GM21576 (cell line): ENCODE results near the gene MRPS27.

ENCODE experiments used
- ATAC-seq: cut with Tn5 transposase; IDR thresholded peaks from one replicate; pipeline ENCODE4 v1.9.1; 2021; ENCODE audit warnings: mild to moderate bottlenecking, moderate library complexity; ENCODE audit not compliant: unreplicated experiment

MRPS27 gene

GRCh38 chr5:72319976-72320752 is at the start of gene MRPS27, which contains the start of gene PTCD2:
Gene MRPS27, minus strand, starts transcription at chr5:72320240. Its CDS starts 19 bp downstream, at chr5:72320221.
Gene PTCD2, plus strand, starts transcription at chr5:72320373. Its CDS starts 10 bp downstream, at chr5:72320383.
- ATAC-seq = peak; percentile 99

GRCh38 chr5:72369711-72370110 is 49.7 kb upstream of the MRPS27 start:
- ATAC-seq = no peak

GRCh38 chr5:72369301-72369700 is 49.3 kb upstream of the MRPS27 start:
- ATAC-seq = no peak

- ATAC-seq = no peak
Observed at GRCh38 chr5:72368271-72368670, 48.2 kb upstream of the MRPS27 start.

- peak; percentile 85 for ATAC-seq
Observed at GRCh38 chr5:72366324-72366976, 46.4 kb upstream of the MRPS27 start.

DNA sequence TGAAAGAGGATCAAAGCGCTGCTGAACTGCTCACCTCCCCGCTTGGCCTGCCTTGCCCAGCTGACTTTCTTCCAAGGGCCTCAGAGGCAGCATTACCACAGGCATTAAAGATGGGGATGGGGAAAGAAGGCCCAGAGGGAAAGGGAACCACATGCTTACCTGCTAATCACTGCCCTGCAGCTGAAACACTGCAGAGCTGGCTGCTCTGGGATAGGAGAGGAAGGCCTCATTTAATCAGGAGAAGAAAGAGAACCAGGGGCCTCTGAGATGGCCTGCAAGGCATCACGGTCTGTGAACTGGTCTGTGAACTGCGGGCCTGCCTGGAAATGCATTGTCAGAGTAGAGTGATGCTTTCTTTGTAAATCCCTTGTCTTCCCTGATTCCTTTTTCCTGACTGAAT is 44.9 kb upstream of the MRPS27 start:
- no peak for ATAC-seq

DNA sequence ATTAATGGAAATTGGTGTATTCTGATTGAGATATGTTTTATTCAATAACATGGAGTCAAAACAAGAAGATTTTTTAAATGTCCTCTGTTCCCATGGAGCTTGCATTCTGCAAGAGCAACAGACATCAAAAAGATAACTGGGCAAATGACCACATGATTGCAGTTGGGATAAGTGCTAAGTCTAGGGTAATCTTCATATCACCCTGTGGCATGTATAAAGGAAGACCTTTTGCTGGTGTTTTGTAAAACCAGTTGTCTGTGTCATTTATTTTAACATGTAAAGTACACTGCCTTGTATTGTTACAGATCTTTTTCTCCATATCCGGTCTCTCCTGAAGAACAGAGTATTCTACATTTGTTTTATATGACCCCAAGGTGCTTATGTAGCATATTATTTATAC is 44.1 kb upstream of the MRPS27 start:
- no peak for ATAC-seq

GRCh38 chr5:72363166-72363802 is 43.2 kb upstream of the MRPS27 start:
- ATAC-seq = no peak

DNA sequence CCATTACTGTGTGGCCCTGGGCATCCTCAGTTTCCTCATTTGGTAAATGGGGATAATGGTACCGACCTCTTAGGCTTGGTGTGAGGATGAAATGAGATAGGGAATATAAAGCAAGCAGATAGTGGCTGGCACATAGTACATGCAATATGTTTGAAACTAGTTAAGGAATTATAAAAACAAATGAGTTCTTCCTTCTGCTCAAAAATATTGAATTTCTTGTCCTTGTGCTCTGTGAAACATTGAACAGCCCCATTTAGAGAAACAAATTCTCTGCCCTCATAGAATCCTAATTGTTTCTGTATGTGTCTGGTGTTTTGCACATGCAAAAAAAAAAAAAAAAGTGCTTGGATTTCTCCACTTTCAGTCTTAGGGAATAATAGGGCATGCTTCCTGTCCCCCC is 39.8 kb upstream of the MRPS27 start:
- ATAC-seq = no peak

GRCh38 chr5:72358925-72359324 is 38.9 kb upstream of the MRPS27 start:
- ATAC-seq = no peak

DNA sequence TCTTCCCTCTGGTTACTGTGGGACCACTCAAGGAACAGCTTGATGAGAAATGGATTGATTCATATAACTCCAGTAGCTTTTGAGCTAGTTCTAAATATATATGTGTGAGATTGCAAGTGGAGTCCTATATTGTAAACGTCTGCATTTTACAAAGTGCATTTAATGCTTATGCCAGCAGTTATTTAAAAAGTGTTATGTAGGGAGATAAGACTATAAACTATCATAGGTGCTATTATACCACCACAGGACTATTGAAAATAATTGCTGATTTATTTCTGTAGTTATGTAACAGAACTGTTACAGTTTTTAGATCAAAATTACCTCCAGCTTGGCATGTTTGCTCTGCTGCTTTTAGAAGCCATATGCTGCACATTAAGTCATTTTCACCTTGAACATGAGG is 36.3 kb upstream of the MRPS27 start:
- ATAC-seq = no peak

- ATAC-seq = no peak
Observed at GRCh38 chr5:72355706-72356299, 35.8 kb upstream of the MRPS27 start.

DNA sequence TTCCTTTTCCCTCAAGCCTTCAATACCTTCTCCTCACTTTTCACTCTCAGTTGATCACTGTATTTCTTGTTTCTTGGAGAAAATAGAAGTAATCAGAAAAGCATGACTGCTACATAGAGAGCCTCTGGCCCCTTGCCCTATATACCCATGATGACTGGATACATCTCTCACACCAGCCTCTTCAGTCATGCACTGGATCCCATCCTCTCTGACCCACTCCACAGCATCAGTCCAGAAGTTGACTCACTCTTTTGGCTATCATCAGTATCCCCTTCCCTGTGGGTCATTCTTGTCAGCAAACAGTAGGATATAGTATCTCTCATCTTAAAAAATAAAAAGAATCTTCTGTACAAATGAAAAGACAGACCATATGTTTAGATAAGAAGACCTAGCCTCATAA is 33.0 kb upstream of the MRPS27 start:
- ATAC-seq = no peak

DNA sequence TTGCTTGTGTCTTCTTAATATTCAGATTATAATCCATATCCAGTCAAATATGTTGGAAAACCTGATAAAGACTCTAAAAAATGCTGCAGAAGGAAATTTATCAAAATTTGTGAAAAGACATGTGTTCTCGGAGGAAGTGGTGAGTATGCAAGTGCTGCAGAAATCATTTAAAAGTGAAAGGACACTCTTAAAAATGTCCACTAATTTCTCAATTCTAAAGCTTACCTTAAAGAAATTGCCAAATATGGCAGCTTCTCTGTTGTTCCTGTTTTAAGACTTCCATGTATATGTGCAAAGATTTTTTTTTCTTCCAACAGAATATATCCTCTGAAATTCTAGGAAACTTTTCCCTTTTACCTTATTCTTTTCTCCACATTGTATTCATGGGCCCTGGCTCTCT is 32.6 kb upstream of the MRPS27 start:
- no peak for ATAC-seq

DNA sequence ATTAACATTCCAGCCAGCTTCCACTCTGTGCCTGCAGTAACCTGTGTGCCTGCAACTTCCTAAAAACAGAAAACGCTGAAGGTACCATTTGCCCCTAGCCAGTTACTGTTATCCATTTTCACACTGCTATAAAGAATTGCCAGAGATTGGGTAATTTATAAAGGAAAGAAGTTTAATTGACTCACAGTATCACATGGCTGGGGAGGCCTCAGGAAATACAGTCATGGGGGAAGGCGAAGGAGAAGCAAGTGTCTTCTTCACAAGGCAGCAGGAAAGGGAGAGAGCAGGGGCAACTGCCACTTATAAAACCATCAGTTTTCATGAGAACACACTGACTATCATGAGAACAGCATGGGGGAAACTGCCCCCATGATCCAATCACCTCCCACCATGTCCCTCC is 31.3 kb upstream of the MRPS27 start:
- no peak for ATAC-seq

- no peak for ATAC-seq
Observed at GRCh38 chr5:72347801-72348308, 27.8 kb upstream of the MRPS27 start.

DNA sequence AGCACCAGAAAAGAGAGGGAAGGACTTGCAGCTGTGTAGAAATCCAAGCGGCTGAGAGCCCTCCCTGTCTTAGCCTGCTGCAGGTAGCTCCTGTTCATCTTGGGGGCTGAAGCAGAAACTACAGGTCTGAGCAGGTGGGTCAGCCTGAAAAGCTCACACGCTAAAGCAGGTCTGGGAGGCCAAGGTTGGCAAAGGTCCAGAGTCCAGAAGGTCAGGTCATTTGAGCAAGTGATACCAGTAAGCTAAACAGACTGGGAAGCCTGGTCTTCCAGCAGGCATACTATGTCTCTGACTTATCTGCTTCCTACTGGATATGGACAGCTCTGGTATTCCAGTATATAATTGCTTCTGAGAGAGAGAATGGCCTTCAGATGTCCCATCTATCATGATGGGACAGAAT is 26.4 kb upstream of the MRPS27 start:
- no peak for ATAC-seq

DNA sequence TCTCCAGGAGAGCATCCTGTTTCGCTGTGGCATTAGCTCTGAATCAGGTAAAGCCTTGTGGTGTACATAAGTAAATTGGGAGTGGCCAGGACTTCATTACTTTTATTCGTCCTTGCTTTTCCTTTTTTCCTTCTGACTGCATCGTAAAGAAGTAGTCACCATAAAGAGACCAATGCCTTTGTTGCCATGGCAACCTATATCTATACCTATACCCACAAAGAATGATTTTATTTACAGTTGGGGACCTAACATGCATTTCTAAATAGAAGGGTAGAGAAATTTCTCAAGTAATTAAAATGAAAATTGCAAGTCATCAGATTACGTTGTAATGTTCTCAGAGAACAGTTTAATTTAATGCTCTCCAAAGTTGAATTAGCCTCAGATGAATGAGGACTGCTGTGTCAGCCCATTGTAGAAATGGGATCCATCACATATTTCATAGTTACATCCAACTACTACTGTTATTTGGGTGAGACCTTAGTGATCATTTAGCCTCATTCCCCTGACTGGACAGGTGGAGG is 18.7 kb upstream of the MRPS27 start:
- ATAC-seq = no peak

DNA sequence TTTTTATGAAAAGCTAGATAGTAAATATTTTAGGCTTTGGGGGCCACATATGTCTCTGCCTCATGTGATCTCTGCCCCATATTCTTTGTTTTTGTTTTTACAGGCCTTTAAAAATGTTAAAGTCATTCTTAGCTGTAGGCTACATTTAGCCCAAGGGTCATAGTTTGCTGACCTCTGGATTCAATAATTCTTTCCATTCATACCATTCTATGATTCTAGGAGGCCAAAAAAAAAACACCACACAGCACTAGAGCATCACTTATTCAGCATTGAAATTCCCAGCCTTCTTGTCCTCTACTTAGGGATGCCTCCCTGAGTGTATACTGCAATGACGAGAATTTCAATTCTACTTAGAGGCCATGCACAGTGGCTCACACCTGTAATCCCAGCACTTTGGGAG is 17.1 kb upstream of the MRPS27 start:
- no peak for ATAC-seq

DNA sequence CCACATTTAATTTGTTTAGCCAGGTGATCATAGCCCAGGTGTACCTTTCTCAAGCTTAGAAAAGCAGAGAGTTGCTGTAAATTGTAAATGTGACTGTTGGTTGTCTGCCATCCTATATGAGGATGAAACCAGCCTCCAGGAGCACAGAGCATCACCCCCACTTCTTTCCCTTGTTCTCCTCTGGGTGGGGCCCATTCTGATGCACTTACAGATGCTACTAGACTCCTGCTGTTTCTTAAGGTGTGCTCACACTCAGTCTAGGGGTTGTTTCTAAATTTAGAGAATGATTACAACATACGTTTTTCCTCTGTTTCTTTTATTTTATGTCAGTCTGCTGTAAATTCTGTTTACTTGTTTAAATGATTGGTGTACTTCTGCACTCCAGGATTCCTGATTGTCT is 10.7 kb upstream of the MRPS27 start:
- ATAC-seq = no peak

GRCh38 chr5:72328172-72328571 is 8.1 kb upstream of the MRPS27 start:
- ATAC-seq = no peak
